IMR-90 (cell line): ENCODE data around the gene STK36. TPM values are rescaled to one million over a fixed set of nuclear protein-coding genes. Genes with fewer than 3 reads are reported as not detected.

Source experiments
- ATAC-seq: fragments of 200-7000 bp; cut with Tn5 transposase; 2 replicates; pipeline ENCODE4 v1.9.1; 2020; ENCODE audit warnings: low read depth, mild to moderate bottlenecking, moderate library complexity
- BruUV-seq: library from RNA; stranded (reverse); fragments of 400-500 nt; replicated peaks from 2 replicates; lab custom pipeline; 2021; lab: Mats Ljungman, UMichigan
- CTCF ChIA-PET: fragments of 300-600 bp; formaldehyde crosslinking; extraction: SDS; loops from one replicate; lab custom pipeline; 2021; ENCODE audit warnings: antibody characterized with exemption; lab: Yijun Ruan, JAX
- POLR2A ChIA-PET: fragments of 300-600 bp; sonication (Branson Sonifier 250); formaldehyde crosslinking; loops from one replicate; lab custom pipeline; 2022; ENCODE audit warnings: antibody characterized with exemption; ENCODE audit not compliant: unreplicated experiment; lab: Charles Lee
- DNase-seq: peaks from one replicate; pipeline ENCODE4 v3.0.0; 2013
- H2AFZ ChIP-seq: replicated peaks from 2 replicates; pipeline ENCODE3; 2013; ENCODE audit warnings: low read length, mild to moderate bottlenecking; ENCODE audit not compliant: poor library complexity
- H2AK5ac ChIP-seq: 2 replicates; pipeline ENCODE4 v1.6.1; 2013; ENCODE audit warnings: low read depth, low read length, inconsistent platforms
- H2AK9ac ChIP-seq: replicated peaks from 2 replicates; pipeline ENCODE3; 2013; ENCODE audit warnings: mild to moderate bottlenecking, low read depth, low read length, moderate library complexity; ENCODE audit not compliant: poor library complexity
- H2BK120ac ChIP-seq: 2 replicates; pipeline ENCODE4 v1.6.1; 2013; ENCODE audit warnings: low read depth, low read length, inconsistent platforms
- H2BK15ac ChIP-seq: 3 replicates; pipeline ENCODE4 v1.6.1; 2013; ENCODE audit warnings: low read depth, low read length, inconsistent platforms
- H2BK20ac ChIP-seq: 2 replicates; pipeline ENCODE4 v1.6.1; 2013; ENCODE audit warnings: low read depth, mild to moderate bottlenecking, inconsistent platforms, low read length, moderate library complexity
- H2BK5ac ChIP-seq: 2 replicates; pipeline ENCODE4 v1.6.1; 2013; ENCODE audit warnings: mild to moderate bottlenecking, low read depth, low read length, inconsistent platforms; ENCODE audit not compliant: poor library complexity, severe bottlenecking
- H3K14ac ChIP-seq: replicated peaks from 2 replicates; pipeline ENCODE4 v1.6.1; 2013; ENCODE audit warnings: low read depth, low read length, inconsistent platforms
- H3K18ac ChIP-seq: 2 replicates; pipeline ENCODE4 v1.6.1; 2013; ENCODE audit warnings: low read depth, low read length, control low read depth
- H3K23ac ChIP-seq: 2 replicates; pipeline ENCODE4 v1.6.1; 2013; ENCODE audit warnings: low read depth, low read length, inconsistent platforms
- H3K27ac ChIP-seq: 2 replicates; pipeline ENCODE4 v1.5.1; 2013; ENCODE audit warnings: mild to moderate bottlenecking, control low read depth, low read length; ENCODE audit not compliant: insufficient read depth
- H3K27me3 ChIP-seq: 2 replicates; pipeline ENCODE4 v1.6.1; 2013; ENCODE audit warnings: low read length; ENCODE audit not compliant: control insufficient read depth, insufficient read depth
- H3K36me3 ChIP-seq: 2 replicates; pipeline ENCODE4 v1.6.1; 2013; ENCODE audit warnings: low read length, mixed read lengths; ENCODE audit not compliant: control insufficient read depth, insufficient read depth
- H3K4ac ChIP-seq: 2 replicates; pipeline ENCODE4 v1.6.1; 2013; ENCODE audit warnings: low read depth, low read length, inconsistent platforms
- H3K4me1 ChIP-seq: 2 replicates; pipeline ENCODE4 v1.6.1; 2013; ENCODE audit warnings: low read length, mixed read lengths; ENCODE audit not compliant: control insufficient read depth, insufficient read depth
- H3K4me2 ChIP-seq: 2 replicates; pipeline ENCODE4 v1.6.1; 2013; ENCODE audit warnings: low read depth, mild to moderate bottlenecking, control low read depth, low read length, moderate library complexity
- H3K4me3 ChIP-seq: 2 replicates; pipeline ENCODE4 v1.5.1; 2013; ENCODE audit warnings: low read depth, mild to moderate bottlenecking, control low read depth, low read length, moderate library complexity; ENCODE audit not compliant: insufficient read depth
- H3K56ac ChIP-seq: 2 replicates; pipeline ENCODE4 v1.6.1; 2013; ENCODE audit warnings: low read length, inconsistent platforms; ENCODE audit not compliant: insufficient read depth; ENCODE audit errors: extremely low read depth
- H3K79me1 ChIP-seq, 2 experiments: 2 replicates each; pipeline ENCODE4 v1.6.1; 2013; ENCODE audit warnings: low read length in 2 of 2, inconsistent platforms in 1 of 2, low read depth in 1 of 2
- H3K9ac ChIP-seq: 2 replicates; pipeline ENCODE4 v1.6.1; 2013; ENCODE audit warnings: low read depth, low read length, control low read depth
- H3K9me1 ChIP-seq: 2 replicates; pipeline ENCODE4 v1.6.1; 2013; ENCODE audit warnings: low read length, inconsistent platforms; ENCODE audit not compliant: insufficient read depth
- H3K9me3 ChIP-seq: 2 replicates; pipeline ENCODE4 v1.6.1; 2013; ENCODE audit warnings: low read length; ENCODE audit not compliant: control insufficient read depth, insufficient read depth
- H4K20me1 ChIP-seq: 2 replicates; pipeline ENCODE4 v1.6.1; 2013; ENCODE audit warnings: low read length, inconsistent platforms; ENCODE audit not compliant: insufficient read depth
- H4K5ac ChIP-seq: 2 replicates; pipeline ENCODE4 v1.6.1; 2013; ENCODE audit warnings: mild to moderate bottlenecking, low read depth, low read length, control low read depth
- H4K8ac ChIP-seq, 2 experiments: 2 replicates each; pipeline ENCODE4 v1.6.1; 2013; ENCODE audit warnings: low read depth in 2 of 2, low read length in 2 of 2, control low read depth in 1 of 2, inconsistent platforms in 1 of 2
- H4K91ac ChIP-seq: 2 replicates; pipeline ENCODE4 v1.6.1; 2013; ENCODE audit warnings: low read depth, low read length, inconsistent platforms; ENCODE audit not compliant: insufficient read depth
- CEBPB ChIP-seq: IDR thresholded peaks from 2 replicates; pipeline ENCODE4 v1.6.1; 2012; ENCODE audit warnings: low read depth, low read length, improper control_type of control experiment
- CHD1 ChIP-seq: IDR thresholded peaks from 2 replicates; pipeline ENCODE4 v1.6.1; 2012; ENCODE audit warnings: low read depth, low read length, improper control_type of control experiment
- CTCF ChIP-seq: conservative IDR thresholded peaks from 2 replicates; pipeline ENCODE4 v1.5.1; 2012; ENCODE audit warnings: mild to moderate bottlenecking, low read depth, low read length, improper control_type of control experiment
- FOS ChIP-seq: fragments of 150-350 bp; IDR thresholded peaks from 2 replicates; pipeline ENCODE4 v1.6.1; 2016; ENCODE audit warnings: low read depth, low read length
- MAFK ChIP-seq: IDR thresholded peaks from 2 replicates; pipeline ENCODE4 v1.6.1; 2012; ENCODE audit warnings: low read depth, low read length, improper control_type of control experiment
- POLR2A ChIP-seq: IDR thresholded peaks from 2 replicates; pipeline ENCODE4 v1.6.1; 2012; ENCODE audit warnings: mild to moderate bottlenecking, low read depth, low read length
- WGBS, 2 experiments: methylation state at CpG; one replicate each; pipeline versions ENCODE4 v1.1.5 to v1.1.7; 2013; ENCODE audit warnings: missing lambda C conversion rate in 2 of 2; ENCODE audit not compliant: insufficient read length in 1 of 2; ENCODE audit errors: extremely low coverage in 2 of 2; 5-methylcytosine and 5-hydroxymethylcytosine counted together
- dilution Hi-C: fragments of 300-500 bp; cut with HindIII; formaldehyde crosslinking; loops from one replicate; pipeline ENCODE4 v1.14.3; 2018; ENCODE audit warnings: low sequenced_read_pairs; ENCODE audit not compliant: unreplicated experiment
- in situ Hi-C: fragments of 300-500 bp; cut with MboI; formaldehyde crosslinking; loops from 3 replicates; pipeline ENCODE4 v1.14.3; 2019; ENCODE audit warnings: low sequenced_read_pairs, inconsistent platforms, mixed read lengths
- intact Hi-C: fragments of 100-400 bp; cut with micrococcal nuclease; formaldehyde crosslinking; loops from 2 replicates; pipeline ENCODE4 v1.10.0; 2022
- polyA plus RNA-seq, 3 experiments: library from polyadenylated mRNA; depleted of rRNA; stranded (reverse); fragments of >200 nt; gene quantifications; 2 replicates each; pipeline ENCODE4 v1.2.3, GENCODE V29; 2012; ENCODE audit warnings: low replicate concordance in 1 of 3
- total RNA-seq: library from RNA; depleted of rRNA; stranded (reverse); fragments of >200 nt; gene quantifications from 2 replicates; pipeline ENCODE4 v1.2.3, GENCODE V29; 2012
- TF ChIP-seq, protein P1 (sequence below): fragments of 150-350 bp; IDR thresholded peaks from 2 replicates; pipeline ENCODE4 v1.6.1; 2016; ENCODE audit warnings: low read depth, mild to moderate bottlenecking, low read length, moderate library complexity, borderline replicate concordance

STK36 gene
- total and polyA plus RNA-seq, 2 of the 4 experiments (the other 2 are of a cell fraction), result 17.6 to 44.5 TPM

GRCh38 chr2:218643751-218644310 is 28.1 kb upstream of the STK36 start:
- Histone ChIP-seq H4K5ac (no peak overlapping the region), H3K4me1 (no peaks in the 10 kb centered on the region), H2AK5ac (no peak overlapping the region), H4K20me1 (peaks cover 3% of the 10 kb centered on the region), H3K9ac (no peak overlapping the region), H3K23ac (no peak overlapping the region), H3K4me2 (no peak overlapping the region), H3K27ac (no peak overlapping the region), H4K8ac (no peak overlapping the region), H3K27me3 (no peaks in the 10 kb centered on the region), H2AK9ac (no peak overlapping the region), H2BK15ac (no peak overlapping the region), H3K4me3 (no peak overlapping the region), H2BK20ac (no peak overlapping the region), H3K9me1 (no peaks in the 10 kb centered on the region), H3K14ac (no peak overlapping the region), H3K79me1 (peaks cover 8 to 16% of the 10 kb centered on the region in 2 experiments; a peak in 3 of 4 replicates), H2AFZ (no peak overlapping the region), H3K18ac (no peak overlapping the region), H3K36me3 (peaks cover 71% of the 10 kb centered on the region), H3K56ac (no peak overlapping the region), H3K9me3 (no peaks in the 10 kb centered on the region), H2BK120ac (no peak overlapping the region), H4K91ac (no peak overlapping the region), H2BK5ac (no peak overlapping the region), H3K4ac (no peak overlapping the region)
- DNase-seq, result no peak
- ChIA-PET CTCF (no interaction called here), POLR2A (no interaction called here)
- ATAC-seq, result no peak
- TF ChIP-seq, protein P1, sequence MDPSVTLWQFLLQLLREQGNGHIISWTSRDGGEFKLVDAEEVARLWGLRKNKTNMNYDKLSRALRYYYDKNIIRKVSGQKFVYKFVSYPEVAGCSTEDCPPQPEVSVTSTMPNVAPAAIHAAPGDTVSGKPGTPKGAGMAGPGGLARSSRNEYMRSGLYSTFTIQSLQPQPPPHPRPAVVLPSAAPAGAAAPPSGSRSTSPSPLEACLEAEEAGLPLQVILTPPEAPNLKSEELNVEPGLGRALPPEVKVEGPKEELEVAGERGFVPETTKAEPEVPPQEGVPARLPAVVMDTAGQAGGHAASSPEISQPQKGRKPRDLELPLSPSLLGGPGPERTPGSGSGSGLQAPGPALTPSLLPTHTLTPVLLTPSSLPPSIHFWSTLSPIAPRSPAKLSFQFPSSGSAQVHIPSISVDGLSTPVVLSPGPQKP, result no peak
- TF ChIP-seq FOS (no peak), CHD1 (no peak), CTCF (no peak), MAFK (no peak), POLR2A (no peak), CEBPB (no peak)
- 100% methylated on average over 5 of the region's 10 CpGs; no CpG with 5 or more reads in 1 of the 2 experiments for WGBS, 2 experiments
- in situ Hi-C loops (no loop called here), dilution Hi-C loops (no loop called here), intact Hi-C loops (loop anchor here (10.0 kb wide), 1 partner anchor 169 kb away; no protein-coding TSS in a partner anchor)
- no TSS peak for BruUV-seq
